ENCODE data around the gene MBD3. TPM values are rescaled to one million over a fixed set of nuclear protein-coding genes. Genes with fewer than 3 reads are reported as not detected.
"Not testable (repeated sequence)": the region's sequence is repeated elsewhere in the genome, so short reads cannot be mapped to it uniquely, and the experiment has no call there.

The MBD3 gene
- total RNA-seq, 1 donor from 2014 or later, result 98.2 TPM

- not testable (repeated sequence) for DNase-seq (ENCODE audit: low read depth)
Observed at GRCh38 chr19:1539749-1540148, 52.9 kb downstream of the MBD3 start.

GRCh38 chr19:1538978-1539377, 53.7 kb downstream of the MBD3 start:
- DNase-seq (ENCODE audit: low read depth), result no peak

DNA sequence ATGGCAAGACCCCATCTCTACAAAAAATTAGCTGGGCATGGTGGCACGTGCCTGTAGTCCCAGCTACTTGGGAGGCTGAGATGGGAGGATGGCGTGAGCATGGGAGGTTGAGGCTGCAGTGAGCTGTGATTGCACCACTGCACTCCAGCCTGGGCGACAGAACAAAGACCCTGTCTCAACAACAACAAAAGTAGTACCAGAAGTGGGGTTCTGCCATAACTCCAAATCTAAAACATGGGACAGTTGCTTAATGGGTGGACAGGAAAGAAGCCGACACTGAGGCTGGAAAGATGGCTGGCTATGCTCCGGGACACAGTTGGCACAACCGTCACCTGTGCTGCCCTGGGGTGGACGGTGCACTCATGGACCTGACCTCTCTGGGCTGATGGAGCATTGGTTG, 57.0 kb downstream of the MBD3 start:
- DNase-seq (ENCODE audit: low read depth), result not testable (repeated sequence)

GRCh38 chr19:1534972-1535371, 57.7 kb downstream of the MBD3 start:
- no peak for DNase-seq (ENCODE audit: low read depth)

GRCh38 chr19:1533510-1534150, 59.0 kb downstream of the MBD3 start:
- no peak for DNase-seq (ENCODE audit: low read depth)

DNA sequence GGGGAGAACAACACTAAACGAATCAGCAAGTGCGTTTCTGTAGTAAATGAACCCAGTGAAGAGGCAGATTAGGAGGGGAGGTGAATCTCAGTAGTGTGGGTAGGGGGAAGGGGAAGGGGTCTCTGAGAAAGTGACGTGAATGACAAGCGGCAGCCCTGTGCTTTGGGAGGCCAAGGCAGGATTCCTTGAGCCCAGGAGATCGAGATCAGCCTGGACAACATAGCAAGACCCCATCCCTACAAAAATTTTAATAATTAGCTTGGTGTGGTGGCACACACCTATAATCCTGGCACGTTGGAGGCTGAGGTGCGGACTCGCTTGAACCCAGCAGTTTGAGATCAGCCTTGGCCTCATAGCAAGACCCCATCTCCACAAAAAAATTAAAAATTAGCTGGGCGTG, 60.7 kb downstream of the MBD3 start:
- no peak for DNase-seq (ENCODE audit: low read depth)

DNA sequence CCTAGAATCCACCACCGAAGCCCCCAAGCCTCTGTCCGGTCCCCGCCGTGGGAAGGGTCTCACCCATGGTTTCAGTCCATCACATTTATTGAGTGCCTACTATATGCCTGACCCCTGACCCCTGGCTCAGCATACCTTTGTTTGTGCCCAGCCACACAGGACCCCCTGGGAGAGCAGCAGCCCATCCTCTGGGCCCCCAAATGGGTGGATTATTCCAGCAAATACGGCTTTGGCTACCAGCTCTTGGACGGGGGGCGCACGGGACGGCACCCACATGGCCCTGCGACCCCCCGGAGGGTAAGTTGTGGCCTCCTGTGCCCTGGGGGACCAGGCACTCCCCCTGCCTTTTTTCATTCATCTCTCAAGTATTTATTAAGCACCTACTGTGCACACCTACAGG, 61.1 kb downstream of the MBD3 start:
- no peak for DNase-seq (ENCODE audit: low read depth)

GRCh38 chr19:1530856-1531255, 61.8 kb downstream of the MBD3 start:
- not testable (repeated sequence) for DNase-seq (ENCODE audit: low read depth)

DNA sequence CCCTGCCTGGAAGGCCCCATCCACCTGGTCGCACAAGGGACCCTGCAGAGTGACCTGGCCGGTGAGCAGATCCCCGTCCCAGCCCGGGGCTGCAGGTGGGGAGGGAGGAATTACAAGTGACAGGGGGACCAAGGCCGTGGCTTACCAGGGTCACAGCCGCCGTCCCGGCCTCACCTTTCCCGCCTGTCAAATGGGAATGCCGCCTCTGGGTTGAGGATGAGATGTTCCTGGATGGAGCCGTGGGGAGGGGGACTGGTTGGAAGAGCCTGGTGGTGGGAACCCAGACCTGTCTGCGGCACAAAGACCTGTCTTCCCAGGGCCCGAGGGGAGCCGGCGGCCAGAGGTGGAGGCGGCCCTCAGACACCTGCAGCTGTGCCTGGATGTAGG, 63.2 kb downstream of the MBD3 start:
- no peak for DNase-seq (ENCODE audit: low read depth)

DNA sequence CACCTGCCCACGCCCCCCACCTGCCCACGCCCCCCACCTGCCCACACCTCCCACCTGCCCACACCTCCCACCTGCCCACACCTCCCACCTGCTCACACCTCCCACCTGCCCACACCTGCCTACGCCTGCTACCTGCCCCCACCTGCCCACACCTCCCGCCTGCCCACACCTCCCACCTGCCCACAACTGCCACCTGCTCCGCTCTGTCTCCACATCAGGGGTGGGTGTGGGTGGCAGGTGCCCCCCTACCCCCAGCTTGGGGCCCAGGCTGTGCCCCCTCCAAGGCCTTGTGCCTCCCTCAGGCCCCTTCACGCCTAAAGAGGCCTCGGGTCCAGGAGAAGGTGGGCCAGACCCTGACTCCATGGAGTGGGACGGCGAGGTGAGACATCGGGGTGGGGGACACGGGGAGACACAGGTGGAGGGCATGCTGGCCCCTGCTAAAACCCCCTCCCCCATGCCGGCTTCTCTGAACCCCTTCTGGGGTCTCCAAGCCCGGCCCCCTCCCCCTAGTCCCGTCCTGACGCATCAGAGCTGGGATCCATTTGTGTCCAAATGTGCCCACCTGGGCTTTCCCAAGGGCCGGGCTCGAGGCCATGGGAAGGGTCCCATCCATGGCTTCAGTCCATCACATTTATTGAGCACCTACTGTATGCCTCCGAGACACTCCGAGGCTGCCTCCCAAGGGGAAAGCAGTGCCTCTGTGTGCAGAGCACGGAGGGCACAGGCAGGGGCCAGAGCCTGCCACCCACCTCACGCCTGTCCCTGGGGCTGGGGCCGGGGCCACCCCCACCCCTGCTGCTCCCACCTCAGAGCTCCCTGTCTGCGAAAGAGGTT, 63.9 kb downstream of the MBD3 start:
- no peak for DNase-seq (ENCODE audit: low read depth)

DNA sequence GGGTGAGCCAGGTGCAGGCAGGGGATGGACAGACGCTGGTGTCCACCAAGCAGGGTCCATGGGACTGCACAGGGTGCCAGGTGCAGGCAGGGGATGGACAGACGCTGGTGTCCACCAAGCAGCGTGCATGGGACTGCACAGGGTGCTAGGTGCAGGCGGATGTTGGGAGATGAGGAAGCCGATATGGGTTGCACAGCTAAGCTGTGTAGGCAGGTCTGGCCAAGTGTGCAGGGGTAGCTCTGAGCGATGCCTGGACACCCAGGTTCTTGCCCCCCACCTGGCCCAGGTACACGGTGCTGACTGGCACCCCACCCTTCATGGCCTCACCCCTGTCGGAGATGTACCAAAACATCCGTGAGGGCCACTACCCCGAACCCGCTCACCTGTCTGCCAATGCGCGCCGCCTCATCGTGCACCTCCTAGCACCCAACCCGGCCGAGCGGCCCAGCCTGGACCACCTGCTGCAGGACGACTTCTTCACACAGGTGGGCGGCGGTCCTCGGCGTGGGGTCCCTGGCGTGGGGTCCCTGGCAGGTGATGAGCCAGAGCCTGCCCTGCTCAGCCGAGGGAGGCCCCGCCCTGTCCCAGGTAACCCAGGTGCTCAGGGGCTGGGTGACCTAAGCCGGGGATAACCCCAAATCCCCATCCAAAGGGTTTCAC, 64.9 kb downstream of the MBD3 start:
- DNase-seq (ENCODE audit: low read depth), result no peak

DNA sequence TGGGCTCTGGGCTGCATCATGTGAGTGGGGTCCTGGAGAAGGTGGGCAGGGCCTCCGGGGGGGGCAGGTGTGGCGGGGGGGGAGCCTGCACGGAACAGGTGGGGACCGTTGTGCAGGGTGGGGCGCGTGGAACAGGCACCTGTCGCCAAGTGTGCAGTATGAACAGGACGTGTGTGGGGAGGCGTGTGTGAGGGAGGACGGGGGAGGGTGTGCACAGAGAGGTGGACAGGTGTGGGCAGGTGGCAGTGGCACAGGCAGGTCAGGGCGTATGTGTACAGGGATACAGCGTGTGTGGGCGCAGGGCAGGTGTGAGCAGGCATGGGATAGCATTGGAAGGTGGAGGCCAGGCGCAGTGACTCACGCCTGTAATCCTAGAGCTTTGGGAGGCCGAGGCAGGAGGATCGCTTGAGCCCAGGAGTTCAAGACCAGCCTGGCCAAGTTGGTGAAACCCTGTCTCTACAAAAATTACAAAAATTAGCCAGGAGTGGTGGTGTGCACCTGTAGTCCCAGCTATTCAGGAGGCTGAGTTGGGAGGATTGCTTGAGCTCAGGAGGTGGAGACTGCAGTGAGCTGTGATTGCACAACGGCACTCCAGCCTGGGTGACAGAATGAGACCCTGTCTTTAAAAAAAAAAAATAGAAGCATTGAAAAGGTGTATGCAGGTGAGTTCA, 65.6 kb downstream of the MBD3 start:
- no peak for DNase-seq (ENCODE audit: low read depth)

DNA sequence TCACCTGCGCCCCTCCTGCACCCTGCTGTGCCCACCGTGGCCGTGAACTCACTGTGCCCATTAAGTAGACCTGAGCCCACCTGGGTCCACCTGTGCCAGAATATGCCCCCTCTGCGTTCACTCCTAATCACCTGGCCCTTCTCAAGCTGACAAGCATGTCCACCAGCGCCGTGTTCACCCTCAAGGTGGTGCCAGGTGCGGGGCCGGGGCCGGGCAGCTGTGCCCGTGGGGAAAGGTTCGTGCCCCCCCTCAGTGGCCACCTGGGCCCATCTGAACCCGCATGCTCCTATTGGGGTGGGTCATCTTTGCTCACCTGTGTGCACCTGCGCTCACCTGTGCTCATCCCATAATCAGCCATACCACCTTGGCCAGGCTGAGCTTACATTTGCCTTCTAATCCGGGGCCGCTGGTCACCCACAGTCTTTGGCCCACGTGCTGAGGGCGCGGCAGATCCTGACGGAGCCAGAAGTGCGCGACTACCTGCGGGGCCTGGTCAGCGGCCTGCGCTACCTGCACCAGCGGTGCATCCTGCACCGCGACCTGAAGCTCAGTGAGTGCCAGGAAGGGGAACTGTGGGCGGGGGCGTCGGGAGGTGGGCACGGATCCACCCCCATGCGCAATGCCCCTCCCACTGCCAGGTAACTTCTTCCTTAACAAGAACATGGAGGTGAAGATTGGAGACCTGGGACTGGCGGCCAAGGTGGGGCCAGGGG, 66.4 kb downstream of the MBD3 start:
- no peak for DNase-seq (ENCODE audit: low read depth)

DNA sequence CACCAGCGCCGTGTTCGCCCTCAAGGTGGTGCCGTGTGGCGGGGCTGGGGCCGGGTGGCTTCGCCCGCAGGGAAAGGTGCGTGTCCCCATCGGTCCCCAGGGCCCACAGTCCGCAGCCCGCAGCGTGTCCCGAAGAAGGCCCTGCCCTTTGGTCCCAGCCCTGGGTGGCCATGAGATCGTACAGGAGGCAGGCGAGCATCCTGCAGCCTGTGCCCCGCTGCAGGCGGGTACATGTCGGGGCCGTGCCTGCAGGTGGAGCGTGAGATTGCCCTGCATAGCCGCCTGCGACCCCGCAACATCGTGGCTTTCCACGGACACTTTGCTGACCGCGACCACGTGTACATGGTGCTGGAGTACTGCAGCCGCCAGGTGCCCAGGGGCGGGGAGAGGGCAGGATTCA, 67.3 kb downstream of the MBD3 start:
- DNase-seq (ENCODE audit: low read depth), result no peak

GRCh38 chr19:1524972-1525325, 67.7 kb downstream of the MBD3 start:
- DNase-seq (ENCODE audit: low read depth), result no peak

GRCh38 chr19:1524287-1524971, 68.2 kb downstream of the MBD3 start:
- no peak for DNase-seq (ENCODE audit: low read depth)

Other genes starting within 250 kb of the MBD3 start
- gene NDUFS7, start 209.0 kb downstream of the MBD3 start, total RNA-seq, result 56.8 and 70.2 TPM in 2 replicates
- gene GAMT, start 191.3 kb downstream of the MBD3 start, total RNA-seq, result 13.4 and 15.4 TPM in 2 replicates
- 49.2 and 96.9 TPM in 2 replicates for gene DAZAP1, start 185.3 kb downstream of the MBD3 start, total RNA-seq
- gene RPS15, start 154.5 kb downstream of the MBD3 start, total RNA-seq, result 442 and 500 TPM in 2 replicates
- gene APC2, start 142.7 kb downstream of the MBD3 start, total RNA-seq, result 0.05 TPM in 1 of 2 replicates, not detected in the other
- gene C19orf25, start 113.7 kb downstream of the MBD3 start, total RNA-seq, result 26.4 and 31.4 TPM in 2 replicates
- 1.6 and 4.9 TPM in 2 replicates for gene PCSK4, start 102.5 kb downstream of the MBD3 start, total RNA-seq
- 4.9 and 8.7 TPM in 2 replicates for gene REEP6, start 101.7 kb downstream of the MBD3 start, total RNA-seq
- gene ADAMTSL5, start 79.8 kb downstream of the MBD3 start, total RNA-seq, result 2.1 and 5.0 TPM in 2 replicates
- gene PLK5, start 68.8 kb downstream of the MBD3 start, total RNA-seq, result not detected in 2 replicates
- gene MEX3D, start 24.5 kb downstream of the MBD3 start, total RNA-seq, result 57.7 and 80.1 TPM in 2 replicates
- 48.3 and 76.2 TPM in 2 replicates for gene UQCR11, start 12.6 kb upstream of the MBD3 start, total RNA-seq
- gene TCF3, start 59.8 kb upstream of the MBD3 start, total RNA-seq, result 39.2 and 102 TPM in 2 replicates
- gene ONECUT3, start 160.6 kb upstream of the MBD3 start, total RNA-seq, result not detected in 2 replicates
- 2.4 and 4.2 TPM in 2 replicates for gene ATP8B3, start 219.4 kb upstream of the MBD3 start, total RNA-seq

Measured in renal cortical epithelial cell (primary cell).